Stimulated activated CD8-positive, alpha-beta memory T cell treated with anti-CD3 and anti-CD28 coated beads, Interleukin-12 subunit alpha, Interleukin-12 subunit beta, amount 100 ng/mL, for 4 hours (primary cell): Measurements from ENCODE around the gene CYP39A1.

Source experiments
- DNase-seq: peaks from one replicate; pipeline ENCODE4 v3.0.0-alpha.2; 2020; ENCODE audit warnings: low read depth

The CYP39A1 gene

GRCh38 chr6:46590765-46591164, 61.9 kb downstream of the CYP39A1 start:
- no peak for DNase-seq

GRCh38 chr6:46586906-46587305, 65.7 kb downstream of the CYP39A1 start:
- no peak for DNase-seq

GRCh38 chr6:46584586-46584985, 68.0 kb downstream of the CYP39A1 start:
- no peak for DNase-seq

- DNase-seq: no peak
These were observed 68.9 kb downstream of the CYP39A1 start for GRCh38 chr6:46583721-46584120.

GRCh38 chr6:46583081-46583480, 69.5 kb downstream of the CYP39A1 start:
- DNase-seq: no peak

DNA sequence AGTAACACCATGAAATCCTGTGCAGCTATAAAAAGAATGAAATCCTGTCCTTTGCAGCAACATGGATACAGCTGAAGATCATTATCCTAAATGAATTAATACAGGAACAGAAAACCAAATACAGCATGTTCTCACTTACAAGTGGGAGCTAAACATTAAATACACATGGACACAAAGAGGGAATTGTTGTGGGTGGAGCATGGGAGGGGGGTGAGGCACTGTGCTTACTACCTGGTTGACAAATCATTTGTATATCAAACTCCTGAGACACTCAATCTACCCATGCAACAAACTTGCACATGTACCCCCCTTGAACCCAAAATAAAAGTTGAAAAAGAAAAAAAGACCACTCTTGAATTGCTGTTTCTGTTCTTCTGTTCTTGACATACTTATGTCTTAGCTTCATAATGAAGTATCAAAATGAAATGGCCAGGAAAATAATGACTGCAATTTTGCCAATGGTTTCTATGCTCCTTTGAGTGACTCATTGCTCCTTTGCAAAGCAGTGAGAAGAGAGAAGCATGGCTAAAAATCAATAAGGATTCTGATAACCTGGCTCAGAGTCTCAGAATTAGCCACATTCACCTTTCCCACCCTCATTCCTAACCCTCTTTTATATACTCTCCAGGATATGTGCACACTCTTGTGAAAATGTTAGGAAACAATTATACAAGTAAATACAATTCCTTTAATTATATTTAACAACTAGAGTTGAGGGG, 71.0 kb downstream of the CYP39A1 start:
- no peak for DNase-seq

DNA sequence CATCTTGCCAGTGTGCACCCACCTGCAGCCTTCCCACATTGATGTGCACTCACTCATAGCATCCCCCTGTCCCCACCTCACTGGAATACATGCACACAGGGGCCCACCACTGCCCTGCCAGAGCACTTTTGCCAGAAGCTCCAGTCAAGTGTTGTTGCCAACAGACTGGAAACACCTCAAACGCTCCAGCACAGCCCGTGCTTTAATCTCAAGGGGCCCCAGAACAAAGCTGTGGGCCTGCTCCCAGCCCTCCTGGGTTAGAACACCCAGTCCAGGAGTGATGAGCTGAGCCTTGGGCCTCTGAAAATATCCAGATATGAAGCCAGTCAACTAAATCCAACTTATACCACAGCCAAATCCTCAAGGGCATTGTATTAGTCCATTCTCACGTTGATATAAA, 77.1 kb downstream of the CYP39A1 start:
- no peak for DNase-seq

GRCh38 chr6:46573140-46573539, 79.5 kb downstream of the CYP39A1 start:
- no peak for DNase-seq

- DNase-seq: no peak
These were observed 87.1 kb downstream of the CYP39A1 start for GRCh38 chr6:46565531-46565930.

- DNase-seq: no peak
These were observed 88.7 kb downstream of the CYP39A1 start for GRCh38 chr6:46563924-46564323.

- DNase-seq: no peak
These were observed 96.6 kb downstream of the CYP39A1 start for GRCh38 chr6:46556053-46556452.

- no peak for DNase-seq
These were observed 97.5 kb downstream of the CYP39A1 start for GRCh38 chr6:46555129-46555528.

GRCh38 chr6:46549155-46549554, 103.5 kb downstream of the CYP39A1 start:
- DNase-seq: no peak

- no peak for DNase-seq
These were observed 111.1 kb downstream of the CYP39A1 start for GRCh38 chr6:46541556-46541955.

DNA sequence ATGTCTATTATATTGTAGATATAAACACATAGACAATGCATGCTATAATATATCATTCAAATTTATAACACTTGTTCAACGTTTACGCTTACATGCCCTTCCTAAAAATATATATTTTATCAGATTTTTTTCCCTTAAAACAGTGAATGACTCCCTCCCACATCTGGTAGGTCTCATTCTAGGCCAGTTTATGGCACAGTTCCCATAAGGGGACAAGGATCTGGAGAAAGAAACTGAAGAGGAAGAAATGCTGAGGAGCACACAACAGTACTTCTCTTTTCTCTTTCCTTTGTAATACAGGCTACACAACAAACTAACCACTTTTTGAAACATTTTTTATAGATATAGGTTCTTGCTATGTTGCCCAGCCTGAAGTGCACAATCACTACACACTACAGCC, 112.8 kb downstream of the CYP39A1 start:
- no peak for DNase-seq

- no peak for DNase-seq
These were observed 113.7 kb downstream of the CYP39A1 start for GRCh38 chr6:46538800-46539480.

GRCh38 chr6:46530896-46531295, 121.7 kb downstream of the CYP39A1 start:
- DNase-seq: no peak

DNA sequence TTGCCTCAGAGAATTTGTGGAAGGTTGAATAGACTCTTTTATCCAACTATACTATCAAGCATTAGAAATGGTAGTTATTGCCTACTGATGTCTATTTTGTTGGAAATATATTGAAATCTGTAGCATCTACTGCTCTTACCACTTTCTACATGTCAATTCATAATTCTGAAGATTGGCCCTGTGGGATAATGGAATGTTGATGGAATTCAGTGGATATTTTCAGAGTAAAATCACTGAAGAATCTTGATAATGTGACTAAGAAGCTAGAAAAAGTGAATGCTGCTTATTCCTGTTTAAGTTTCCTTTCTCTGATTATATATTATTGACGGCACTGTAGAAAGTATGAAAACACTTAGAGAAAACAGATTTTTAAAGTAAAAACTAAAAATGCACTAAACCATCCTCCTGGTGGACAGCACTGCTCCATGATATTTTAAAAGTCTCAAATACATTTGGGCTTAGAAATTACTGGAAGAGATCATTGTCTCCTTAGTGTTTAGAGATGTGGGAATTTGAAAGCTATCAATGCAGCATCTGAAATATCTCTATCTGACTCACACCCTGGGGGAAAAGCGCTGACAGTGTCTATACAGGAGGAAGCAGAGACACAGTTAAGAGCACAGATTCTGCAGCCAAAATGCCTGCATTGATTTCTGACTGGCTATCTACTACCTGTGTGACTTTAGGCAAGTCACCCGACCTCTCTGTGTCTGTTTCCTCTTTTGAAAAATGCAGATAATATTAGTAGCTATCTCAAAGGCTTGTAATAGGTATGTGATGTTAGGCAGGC, 123.5 kb downstream of the CYP39A1 start:
- no peak for DNase-seq

DNA sequence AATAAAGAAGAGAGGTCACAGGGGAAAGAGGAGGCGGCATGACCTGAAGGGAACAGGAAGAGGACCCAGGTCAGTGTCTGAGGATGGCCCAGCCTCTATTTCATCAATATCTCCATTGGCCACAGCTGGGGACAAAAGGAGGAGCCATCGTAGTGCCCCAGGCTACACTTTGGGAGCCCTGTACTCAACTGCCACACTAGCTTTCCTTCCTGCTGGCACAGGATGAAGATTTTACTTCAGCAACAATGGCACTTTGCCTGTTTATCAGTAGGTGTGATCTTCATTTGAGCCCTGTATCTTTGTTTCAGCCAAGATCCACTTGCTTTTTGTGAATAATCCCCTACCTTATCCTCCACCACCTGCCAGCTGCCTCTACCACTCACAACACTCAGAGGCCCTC, 126.0 kb downstream of the CYP39A1 start:
- no peak for DNase-seq

DNA sequence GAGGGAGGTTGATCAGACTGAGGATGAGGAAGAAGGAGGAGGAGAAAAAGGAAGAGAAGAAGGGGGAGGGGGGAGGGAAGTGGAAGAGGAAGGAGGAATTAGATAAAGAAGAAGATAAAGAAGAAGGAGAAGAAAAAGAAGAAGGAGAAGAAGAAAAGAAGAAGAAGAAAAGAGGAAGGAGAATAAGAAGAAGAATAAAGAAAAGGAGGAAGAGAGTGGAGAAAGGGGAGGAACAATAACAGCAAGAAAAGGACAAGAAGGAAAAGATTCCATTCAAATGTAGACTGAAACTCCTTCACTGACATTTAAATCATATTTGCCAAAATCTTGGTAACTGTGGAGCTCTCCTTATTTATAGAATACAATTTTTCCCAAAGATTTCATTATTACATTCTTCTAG, 127.0 kb downstream of the CYP39A1 start:
- no peak for DNase-seq

- no peak for DNase-seq
These were observed 131.1 kb downstream of the CYP39A1 start for GRCh38 chr6:46521464-46521971.

DNA sequence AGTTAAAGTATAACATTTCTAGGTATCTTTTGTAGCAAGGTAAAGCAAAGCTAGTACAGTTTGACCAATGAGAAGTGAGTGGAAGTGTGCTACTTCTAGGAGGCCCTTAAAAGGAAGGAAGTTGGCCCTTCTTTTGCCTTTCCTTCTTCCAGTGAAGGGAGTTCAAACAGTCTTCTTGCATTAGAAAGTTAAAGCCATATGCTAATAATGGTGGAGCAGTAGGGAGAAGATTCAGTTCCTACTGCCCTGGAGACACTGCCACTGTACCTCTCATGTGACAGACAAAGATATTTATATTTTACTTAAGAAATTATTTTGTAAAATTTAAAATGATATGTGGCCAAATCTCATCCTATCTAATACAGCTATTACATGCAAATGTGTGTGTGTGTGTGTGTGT, 135.4 kb downstream of the CYP39A1 start:
- DNase-seq: no peak

GRCh38 chr6:46513533-46513932, 139.1 kb downstream of the CYP39A1 start:
- no peak for DNase-seq
